OCI-LY1 (cell line): ENCODE data around the gene PACRG.

Experiments
- CTCF ChIP-seq: fragments of 200-600 bp; sonication (generic), shearing (Covaris generic); IDR thresholded peaks from 2 replicates; pipeline ENCODE4 v1.5.1; 2017; ENCODE audit warnings: mild to moderate bottlenecking, antibody characterized with exemption, low read length, moderate library complexity, mixed read lengths
- EZH2 ChIP-seq: fragments of 200-600 bp; sonication (generic), shearing (Covaris generic); IDR thresholded peaks from 2 replicates; pipeline ENCODE4 v1.8.0; 2017; ENCODE audit warnings: borderline replicate concordance, mixed run types, mild to moderate bottlenecking, antibody characterized with exemption, low read length, moderate library complexity, mixed read lengths

GRCh38 chr6:163148451-163149278 is 420.9 kb downstream of the PACRG start:
- TF ChIP-seq CTCF (no peak), EZH2 (no peak)
